GM19238 (cell line): ENCODE measurements around the gene PDCD4.

Experiments used
- DNase-seq: peaks from one replicate; pipeline ENCODE4 v3.0.0; 2011; ENCODE audit warnings: low spot score; ENCODE audit not compliant: insufficient read length

The PDCD4 gene

GRCh38 chr10:110871298-110872084, at the start of gene PDCD4:
TSS of gene PDCD4 (plus strand) at chr10:110871928. CDS start at chr10:110876028, 4,100 bp downstream.
- DNase-seq, result peak; percentile 49

- no peak for DNase-seq
These were observed 49.6 kb upstream of the PDCD4 start for GRCh38 chr10:110822035-110822711.

GRCh38 chr10:110822712-110823311, 48.9 kb upstream of the PDCD4 start:
- DNase-seq, result no peak

- DNase-seq, result no peak
These were observed 47.6 kb upstream of the PDCD4 start for GRCh38 chr10:110824152-110824441.

- DNase-seq, result no peak
These were observed 47.1 kb upstream of the PDCD4 start for GRCh38 chr10:110824660-110825059.

- DNase-seq, result no peak
These were observed 46.2 kb upstream of the PDCD4 start for GRCh38 chr10:110825508-110825907.

GRCh38 chr10:110827410-110827809, 44.3 kb upstream of the PDCD4 start:
- no peak for DNase-seq

- DNase-seq, result no peak
These were observed 43.9 kb upstream of the PDCD4 start for GRCh38 chr10:110827875-110828274.

- DNase-seq, result no peak
These were observed 43.2 kb upstream of the PDCD4 start for GRCh38 chr10:110828525-110828924.

GRCh38 chr10:110829721-110830410, 41.9 kb upstream of the PDCD4 start:
- no peak for DNase-seq

GRCh38 chr10:110833234-110833940, 38.3 kb upstream of the PDCD4 start:
- DNase-seq, result no peak

GRCh38 chr10:110833941-110834628, 37.6 kb upstream of the PDCD4 start:
- no peak for DNase-seq

- DNase-seq, result no peak
These were observed 37.0 kb upstream of the PDCD4 start for GRCh38 chr10:110834629-110835301.

- no peak for DNase-seq
These were observed 35.9 kb upstream of the PDCD4 start for GRCh38 chr10:110835841-110836240.

GRCh38 chr10:110836706-110837105, 35.0 kb upstream of the PDCD4 start:
- DNase-seq, result no peak

GRCh38 chr10:110837418-110838171, 34.1 kb upstream of the PDCD4 start:
- DNase-seq, result no peak

GRCh38 chr10:110840225-110840922, 31.4 kb upstream of the PDCD4 start:
- no peak for DNase-seq

GRCh38 chr10:110840923-110841428, 30.8 kb upstream of the PDCD4 start:
- no peak for DNase-seq
